Measurements from ENCODE around the gene COL10A1.

COL10A1 gene

DNA sequence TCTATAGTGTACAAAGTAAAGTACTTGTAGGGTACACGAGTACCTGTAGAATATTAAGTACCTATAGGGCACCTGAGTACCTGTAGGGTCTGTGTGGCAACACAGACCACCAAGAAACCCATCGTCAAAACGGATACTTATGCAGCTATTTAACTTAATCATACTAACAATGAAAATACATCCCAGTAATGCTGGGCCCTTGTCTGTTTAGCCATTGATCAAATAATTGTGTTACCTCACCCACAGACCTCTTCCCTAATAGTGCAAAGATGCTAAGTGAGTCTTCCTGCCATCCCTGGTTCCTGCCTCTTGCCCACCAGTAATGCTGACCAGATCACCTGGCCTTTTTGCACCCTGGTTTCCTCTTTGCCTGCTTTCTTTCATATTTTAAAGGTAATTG, 7.5 kb upstream of the COL10A1 start:
- no peak for DNase-seq
- no peaks in the 10 kb centered on the region for H3K9me2 ChIP-seq (replicated peaks; ENCODE audit: insufficient read depth, low read length)
- no peak overlapping the region for H3K4me3 ChIP-seq (ENCODE audit: low read length)
- no peak overlapping the region for H3K9ac ChIP-seq (ENCODE audit: low read length)
- no peaks in the 10 kb centered on the region for H3K36me3 ChIP-seq (replicated peaks; ENCODE audit: insufficient read depth, low read length)
- no peaks in the 10 kb centered on the region for H3K4me1 ChIP-seq (ENCODE audit: low read length)
- no peak overlapping the region for H3K4me2 ChIP-seq (ENCODE audit: low read depth, low read length)
- H3K27ac ChIP-seq (ENCODE audit: low read length): no peak overlapping the region
- H3K79me2 ChIP-seq (ENCODE audit: low read length): no peaks in the 10 kb centered on the region
- no peaks in the 10 kb centered on the region for H3K27me3 ChIP-seq (replicated peaks; ENCODE audit: insufficient read depth, low read length)
- TF ChIP-seq, protein P1, sequence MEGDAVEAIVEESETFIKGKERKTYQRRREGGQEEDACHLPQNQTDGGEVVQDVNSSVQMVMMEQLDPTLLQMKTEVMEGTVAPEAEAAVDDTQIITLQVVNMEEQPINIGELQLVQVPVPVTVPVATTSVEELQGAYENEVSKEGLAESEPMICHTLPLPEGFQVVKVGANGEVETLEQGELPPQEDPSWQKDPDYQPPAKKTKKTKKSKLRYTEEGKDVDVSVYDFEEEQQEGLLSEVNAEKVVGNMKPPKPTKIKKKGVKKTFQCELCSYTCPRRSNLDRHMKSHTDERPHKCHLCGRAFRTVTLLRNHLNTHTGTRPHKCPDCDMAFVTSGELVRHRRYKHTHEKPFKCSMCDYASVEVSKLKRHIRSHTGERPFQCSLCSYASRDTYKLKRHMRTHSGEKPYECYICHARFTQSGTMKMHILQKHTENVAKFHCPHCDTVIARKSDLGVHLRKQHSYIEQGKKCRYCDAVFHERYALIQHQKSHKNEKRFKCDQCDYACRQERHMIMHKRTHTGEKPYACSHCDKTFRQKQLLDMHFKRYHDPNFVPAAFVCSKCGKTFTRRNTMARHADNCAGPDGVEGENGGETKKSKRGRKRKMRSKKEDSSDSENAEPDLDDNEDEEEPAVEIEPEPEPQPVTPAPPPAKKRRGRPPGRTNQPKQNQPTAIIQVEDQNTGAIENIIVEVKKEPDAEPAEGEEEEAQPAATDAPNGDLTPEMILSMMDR (IDR thresholded peaks at IDR 0.05; ENCODE audit: low read length): no peak
- TF ChIP-seq EZH2 (optimal IDR thresholded peaks at IDR 0.05; ENCODE audit: low read depth, low read length) (no peak), EZH2phosphoT487 (IDR thresholded peaks at IDR 0.05; ENCODE audit: low read length) (no peak)
- no peaks in the 10 kb centered on the region for H4K20me1 ChIP-seq (ENCODE audit: insufficient read depth, low read length)
- H3F3A ChIP-seq (ENCODE audit: insufficient read depth, low read length): no peaks in the 10 kb centered on the region
- no peak overlapping the region for H2AFZ ChIP-seq (ENCODE audit: low read length)
- H3K9me3 ChIP-seq (replicated peaks; ENCODE audit: insufficient read depth, low read length): no peaks in the 10 kb centered on the region

DNA sequence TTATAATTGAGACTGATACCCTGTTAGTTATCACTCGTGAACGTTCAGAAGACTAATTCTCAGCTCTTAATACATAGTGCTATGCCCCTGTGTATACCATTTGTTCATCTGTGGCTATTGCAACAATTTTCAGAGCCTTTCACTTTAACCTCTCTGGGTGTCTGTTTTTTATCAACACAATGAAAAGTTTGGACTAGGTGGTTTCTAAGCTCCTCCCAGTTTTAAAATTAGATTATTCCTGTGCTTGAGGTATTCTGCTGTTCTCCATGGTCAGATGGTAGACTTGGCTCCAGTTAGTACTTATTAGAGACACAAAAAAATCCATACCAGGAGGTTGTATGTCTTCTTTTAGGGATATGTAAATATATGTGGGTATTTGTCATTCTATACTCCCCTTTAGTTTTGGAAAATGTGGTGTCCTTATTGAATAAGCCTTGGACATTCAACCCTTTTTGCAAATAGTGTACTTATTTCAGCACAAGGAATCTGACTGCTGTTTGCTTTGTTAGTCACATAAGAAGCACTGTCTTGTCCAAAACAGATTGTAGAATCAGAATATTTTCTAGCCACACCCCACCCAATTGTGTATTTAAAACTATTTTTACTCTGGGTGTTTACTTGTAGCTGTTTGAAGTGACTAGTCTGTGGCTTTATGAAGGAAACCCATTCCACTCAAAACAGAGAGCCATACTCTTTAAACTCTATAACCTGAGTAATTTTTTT, 2.0 kb upstream of the COL10A1 start:
- DNase-seq: no peak
- TF ChIP-seq EZH2 (optimal IDR thresholded peaks at IDR 0.05; ENCODE audit: low read depth, low read length): no peak
- no peak for TF ChIP-seq EZH2phosphoT487 (IDR thresholded peaks at IDR 0.05; ENCODE audit: low read length)
- TF ChIP-seq, protein P1 (IDR thresholded peaks at IDR 0.05; ENCODE audit: low read length): no peak
- no peaks in the 10 kb centered on the region for H3F3A ChIP-seq (ENCODE audit: insufficient read depth, low read length)
- H4K20me1 ChIP-seq (ENCODE audit: insufficient read depth, low read length): no peaks in the 10 kb centered on the region
- no peak overlapping the region for H3K4me2 ChIP-seq (ENCODE audit: low read depth, low read length)
- H3K9me2 ChIP-seq (replicated peaks; ENCODE audit: insufficient read depth, low read length): no peaks in the 10 kb centered on the region
- H3K4me1 ChIP-seq (ENCODE audit: low read length): no peaks in the 10 kb centered on the region
- no peaks in the 10 kb centered on the region for H3K79me2 ChIP-seq (ENCODE audit: low read length)
- H3K9ac ChIP-seq (ENCODE audit: low read length): no peak overlapping the region
- H3K36me3 ChIP-seq (replicated peaks; ENCODE audit: insufficient read depth, low read length): no peaks in the 10 kb centered on the region
- no peak overlapping the region for H3K4me3 ChIP-seq (ENCODE audit: low read length)
- no peak overlapping the region for H2AFZ ChIP-seq (ENCODE audit: low read length)
- no peaks in the 10 kb centered on the region for H3K9me3 ChIP-seq (replicated peaks; ENCODE audit: insufficient read depth, low read length)
- no peak overlapping the region for H3K27ac ChIP-seq (ENCODE audit: low read length)
- H3K27me3 ChIP-seq (replicated peaks; ENCODE audit: insufficient read depth, low read length): no peaks in the 10 kb centered on the region

DNA sequence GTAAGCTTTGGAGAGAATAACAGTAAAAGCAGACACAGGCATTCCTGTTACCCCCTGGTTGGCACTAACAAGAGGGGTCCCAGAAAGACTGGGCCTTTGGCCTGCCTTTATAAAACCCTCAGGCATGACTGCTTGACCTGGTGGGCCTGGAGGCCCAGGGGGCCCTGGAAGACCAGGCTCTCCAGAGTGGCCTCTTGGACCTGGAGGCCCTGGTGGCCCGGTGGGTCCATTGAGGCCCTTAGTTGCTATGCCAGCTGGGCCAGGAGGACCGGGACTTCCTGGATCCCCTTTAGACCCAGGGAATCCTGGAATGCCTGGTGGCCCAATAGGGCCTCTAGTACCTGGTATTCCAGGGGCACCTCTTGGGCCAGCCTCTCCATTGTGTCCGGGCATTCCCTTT, 5.5 kb downstream of the COL10A1 start:
- Histone ChIP-seq H4K20me1 (ENCODE audit: insufficient read depth, low read length) (no peaks in the 10 kb centered on the region), H3F3A (ENCODE audit: insufficient read depth, low read length) (no peaks in the 10 kb centered on the region), H3K27ac (ENCODE audit: low read length) (no peak overlapping the region), H3K36me3 (replicated peaks; ENCODE audit: insufficient read depth, low read length) (no peaks in the 10 kb centered on the region), H3K27me3 (replicated peaks; ENCODE audit: insufficient read depth, low read length) (no peaks in the 10 kb centered on the region), H3K79me2 (ENCODE audit: low read length) (no peaks in the 10 kb centered on the region), H3K9me2 (replicated peaks; ENCODE audit: insufficient read depth, low read length) (no peaks in the 10 kb centered on the region), H3K4me2 (ENCODE audit: low read depth, low read length) (no peak overlapping the region), H2AFZ (ENCODE audit: low read length) (no peak overlapping the region), H3K9ac (ENCODE audit: low read length) (no peak overlapping the region), H3K9me3 (replicated peaks; ENCODE audit: insufficient read depth, low read length) (no peaks in the 10 kb centered on the region), H3K4me3 (ENCODE audit: low read length) (no peak overlapping the region), H3K4me1 (ENCODE audit: low read length) (no peaks in the 10 kb centered on the region)
- no peak for TF ChIP-seq EZH2 (optimal IDR thresholded peaks at IDR 0.05; ENCODE audit: low read depth, low read length)
- no peak for TF ChIP-seq EZH2phosphoT487 (IDR thresholded peaks at IDR 0.05; ENCODE audit: low read length)
- TF ChIP-seq, protein P1 (IDR thresholded peaks at IDR 0.05; ENCODE audit: low read length): no peak
- no peak for DNase-seq
